HG02981 (cell line): ENCODE results near the gene PEX16.

Experiments
- ATAC-seq: cut with Tn5 transposase; IDR thresholded peaks from one replicate; pipeline ENCODE4 v1.9.1; 2021; ENCODE audit warnings: mild to moderate bottlenecking, moderate library complexity; ENCODE audit not compliant: unreplicated experiment

Gene PEX16

GRCh38 chr11:45899448-45900174 is 18.1 kb downstream of the PEX16 start:
- peak; percentile 70 for ATAC-seq

- ATAC-seq: no peak
These were observed 18.6 kb downstream of the PEX16 start for GRCh38 chr11:45899086-45899447.

GRCh38 chr11:45897556-45897955 is 20.1 kb downstream of the PEX16 start:
- no peak for ATAC-seq

- no peak for ATAC-seq
These were observed 21.2 kb downstream of the PEX16 start for GRCh38 chr11:45896422-45896984.

- ATAC-seq: no peak
These were observed 22.0 kb downstream of the PEX16 start for GRCh38 chr11:45895553-45896259.

- no peak for ATAC-seq
These were observed 23.0 kb downstream of the PEX16 start for GRCh38 chr11:45894555-45895247.

- ATAC-seq: no peak
These were observed 24.8 kb downstream of the PEX16 start for GRCh38 chr11:45892856-45893255.

GRCh38 chr11:45890886-45891550 is 26.7 kb downstream of the PEX16 start:
- ATAC-seq: no peak

GRCh38 chr11:45889966-45890365 is 27.7 kb downstream of the PEX16 start:
- ATAC-seq: no peak

- ATAC-seq: no peak
These were observed 28.1 kb downstream of the PEX16 start for GRCh38 chr11:45889555-45889954.

GRCh38 chr11:45887587-45887986 is 30.1 kb downstream of the PEX16 start:
- ATAC-seq: no peak

GRCh38 chr11:45886816-45887520 is 30.7 kb downstream of the PEX16 start:
- no peak for ATAC-seq

GRCh38 chr11:45885921-45886721 is 31.6 kb downstream of the PEX16 start:
- no peak for ATAC-seq

- peak; percentile 58 for ATAC-seq
These were observed 32.3 kb downstream of the PEX16 start, which contains the start of gene MAPK8IP1 for GRCh38 chr11:45885274-45885920. TSS of gene MAPK8IP1 (plus strand) at chr11:45885651. CDS start at chr11:45885821, 170 bp downstream.

GRCh38 chr11:45884596-45885185 is 33.0 kb downstream of the PEX16 start:
- no peak for ATAC-seq

- no peak for ATAC-seq
These were observed 35.8 kb downstream of the PEX16 start for GRCh38 chr11:45881708-45882368.

GRCh38 chr11:45880772-45881570 is 36.7 kb downstream of the PEX16 start:
- ATAC-seq: no peak
